Measurements from ENCODE around the gene APOE. TPM values are rescaled to one million over a fixed set of nuclear protein-coding genes. Genes with fewer than 3 reads are reported as not detected.
A peak's percentile ranks its signal among the peaks of the same experiment; 100 is the strongest.
"Not testable (repeated sequence)": the region's sequence is repeated elsewhere in the genome, so short reads cannot be mapped to it uniquely, and the experiment has no call there.

The APOE gene
- total RNA-seq, 6 experiments from 2014 or later, result 1.9 to 6.5 (median 2.5) TPM

GRCh38 chr19:44879309-44880065, 26.1 kb upstream of the APOE start:
- DNase-seq, result no peak
- TF ChIP-seq, protein P1, sequence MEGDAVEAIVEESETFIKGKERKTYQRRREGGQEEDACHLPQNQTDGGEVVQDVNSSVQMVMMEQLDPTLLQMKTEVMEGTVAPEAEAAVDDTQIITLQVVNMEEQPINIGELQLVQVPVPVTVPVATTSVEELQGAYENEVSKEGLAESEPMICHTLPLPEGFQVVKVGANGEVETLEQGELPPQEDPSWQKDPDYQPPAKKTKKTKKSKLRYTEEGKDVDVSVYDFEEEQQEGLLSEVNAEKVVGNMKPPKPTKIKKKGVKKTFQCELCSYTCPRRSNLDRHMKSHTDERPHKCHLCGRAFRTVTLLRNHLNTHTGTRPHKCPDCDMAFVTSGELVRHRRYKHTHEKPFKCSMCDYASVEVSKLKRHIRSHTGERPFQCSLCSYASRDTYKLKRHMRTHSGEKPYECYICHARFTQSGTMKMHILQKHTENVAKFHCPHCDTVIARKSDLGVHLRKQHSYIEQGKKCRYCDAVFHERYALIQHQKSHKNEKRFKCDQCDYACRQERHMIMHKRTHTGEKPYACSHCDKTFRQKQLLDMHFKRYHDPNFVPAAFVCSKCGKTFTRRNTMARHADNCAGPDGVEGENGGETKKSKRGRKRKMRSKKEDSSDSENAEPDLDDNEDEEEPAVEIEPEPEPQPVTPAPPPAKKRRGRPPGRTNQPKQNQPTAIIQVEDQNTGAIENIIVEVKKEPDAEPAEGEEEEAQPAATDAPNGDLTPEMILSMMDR (IDR thresholded peaks at IDR 0.05), result no peak
- H3K4me3 Mint-ChIP-seq, result no peak overlapping the region
- no peak overlapping the region for H3K27ac Mint-ChIP-seq
- H3K4me1 Mint-ChIP-seq (ENCODE audit: low read depth), result peaks cover 24% of the 10 kb centered on the region
- peaks cover 31% of the 10 kb centered on the region for H3K36me3 Mint-ChIP-seq (ENCODE audit: low read depth)
- H3K27me3 Mint-ChIP-seq (ENCODE audit: insufficient read depth), result no peaks in the 10 kb centered on the region; the same call in 1 of the 2 replicates
- H3K9me3 Mint-ChIP-seq, result no peaks in the 10 kb centered on the region

DNA sequence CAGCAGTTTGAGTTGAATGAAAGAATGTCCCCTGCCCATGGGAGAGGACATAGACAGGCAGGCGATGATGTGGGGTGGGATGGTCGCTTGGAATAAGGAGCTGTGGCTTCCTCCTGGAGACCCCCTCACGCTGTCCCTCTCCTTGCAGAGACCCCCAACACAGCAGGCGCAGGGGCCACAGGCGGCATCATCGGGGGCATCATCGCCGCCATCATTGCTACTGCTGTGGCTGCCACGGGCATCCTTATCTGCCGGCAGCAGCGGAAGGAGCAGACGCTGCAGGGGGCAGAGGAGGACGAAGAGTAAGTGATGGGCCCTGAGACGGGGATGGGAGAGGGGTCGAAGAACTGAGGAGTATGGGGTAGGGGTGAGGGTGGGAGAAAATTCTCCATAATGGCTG, 23.5 kb upstream of the APOE start:
- peak overlapping the region; percentile 19; the same call in 1 of the 2 replicates for H3K27ac Mint-ChIP-seq
- H3K4me1 Mint-ChIP-seq (ENCODE audit: low read depth), result peaks cover 10% of the 10 kb centered on the region
- no peaks in the 10 kb centered on the region; the same call in 1 of the 2 replicates for H3K27me3 Mint-ChIP-seq (ENCODE audit: insufficient read depth)
- H3K9me3 Mint-ChIP-seq, result no peaks in the 10 kb centered on the region
- TF ChIP-seq, protein P1 (IDR thresholded peaks at IDR 0.05), result no peak
- no peak overlapping the region for H3K4me3 Mint-ChIP-seq
- no peak for DNase-seq
- H3K36me3 Mint-ChIP-seq (ENCODE audit: low read depth), result peaks cover 12% of the 10 kb centered on the region

GRCh38 chr19:44882619-44883397, 22.8 kb upstream of the APOE start:
- H3K4me3 Mint-ChIP-seq; H3K27me3 Mint-ChIP-seq (ENCODE audit: insufficient read depth); DNase-seq; H3K9me3 Mint-ChIP-seq; H3K27ac Mint-ChIP-seq: not testable (repeated sequence)
- Mint-ChIP-seq H3K4me1 (ENCODE audit: low read depth) (peaks cover 10% of the 10 kb centered on the region), H3K36me3 (ENCODE audit: low read depth) (peaks cover 16% of the 10 kb centered on the region)

- Mint-ChIP-seq H3K27ac (peak overlapping the region; percentile 42; the same call in 1 of the 2 replicates), H3K36me3 (ENCODE audit: low read depth) (peaks cover 24% of the 10 kb centered on the region), H3K4me1 (ENCODE audit: low read depth) (peaks cover 11% of the 10 kb centered on the region), H3K4me3 (peak overlapping the region; percentile 45; the same call in 1 of the 2 replicates), H3K27me3 (ENCODE audit: insufficient read depth) (peaks cover under 1% of the 10 kb centered on the region; the same call in 1 of the 2 replicates), H3K9me3 (no peaks in the 10 kb centered on the region)
- no peak for DNase-seq
- TF ChIP-seq, protein P1 (IDR thresholded peaks at IDR 0.05), result no peak
Observed at GRCh38 chr19:44883922-44884321, 21.7 kb upstream of the APOE start.

- TF ChIP-seq, protein P1 (IDR thresholded peaks at IDR 0.05), result no peak
- H3K36me3 Mint-ChIP-seq (ENCODE audit: low read depth), result peaks cover 28% of the 10 kb centered on the region
- no peak for DNase-seq
- peak overlapping the region; percentile 42 for H3K27ac Mint-ChIP-seq
- H3K9me3 Mint-ChIP-seq, result no peaks in the 10 kb centered on the region
- H3K27me3 Mint-ChIP-seq (ENCODE audit: insufficient read depth), result peaks cover 4% of the 10 kb centered on the region; the same call in 1 of the 2 replicates
- H3K4me3 Mint-ChIP-seq, result no peak overlapping the region
- peaks cover 17% of the 10 kb centered on the region for H3K4me1 Mint-ChIP-seq (ENCODE audit: low read depth)
Observed at GRCh38 chr19:44884566-44884965, 21.0 kb upstream of the APOE start.

DNA sequence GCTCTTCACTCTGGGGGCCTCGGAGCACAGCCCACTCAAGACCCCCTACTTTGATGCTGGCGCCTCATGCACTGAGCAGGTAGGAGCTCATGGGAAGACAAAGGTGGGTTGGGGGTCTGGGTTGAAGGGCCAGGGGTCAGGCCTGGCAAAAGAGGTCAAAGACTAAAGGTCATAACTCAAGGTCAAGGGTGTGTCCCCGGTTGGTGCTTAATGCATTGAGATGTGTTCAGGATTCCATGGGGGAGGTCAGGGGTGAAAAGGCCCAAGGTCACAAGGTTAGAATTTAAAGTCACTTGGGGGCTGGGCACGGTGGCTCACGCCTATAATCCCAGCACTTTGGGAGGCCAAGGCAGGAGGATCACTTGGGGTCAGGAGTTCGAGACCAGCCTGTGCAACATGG, 19.5 kb upstream of the APOE start:
- TF ChIP-seq, protein P1 (IDR thresholded peaks at IDR 0.05), result no peak
- no peak overlapping the region for H3K4me3 Mint-ChIP-seq
- peaks cover 24% of the 10 kb centered on the region for H3K36me3 Mint-ChIP-seq (ENCODE audit: low read depth)
- no peak for DNase-seq
- H3K9me3 Mint-ChIP-seq, result no peaks in the 10 kb centered on the region
- H3K4me1 Mint-ChIP-seq (ENCODE audit: low read depth), result peaks cover 23% of the 10 kb centered on the region
- H3K27ac Mint-ChIP-seq, result no peak overlapping the region
- peaks cover 7% of the 10 kb centered on the region for H3K27me3 Mint-ChIP-seq (ENCODE audit: insufficient read depth)
